GM19395 (cell line): ENCODE measurements around the gene AFF3.
"Not testable (repeated sequence)": the region's sequence is repeated elsewhere in the genome, so short reads cannot be mapped to it uniquely, and the experiment has no call there.

Source experiments
- ATAC-seq: cut with Tn5 transposase; IDR thresholded peaks from one replicate; pipeline ENCODE4 v1.9.1; 2021; ENCODE audit warnings: mild to moderate bottlenecking, moderate library complexity; ENCODE audit not compliant: unreplicated experiment

Gene AFF3

GRCh38 chr2:99977966-99978365 lies 164.4 kb downstream of the AFF3 start:
- no peak for ATAC-seq

GRCh38 chr2:99975386-99975785 lies 167.0 kb downstream of the AFF3 start:
- ATAC-seq: no peak

GRCh38 chr2:99974682-99975375 lies 167.6 kb downstream of the AFF3 start:
- no peak for ATAC-seq

GRCh38 chr2:99974275-99974674 lies 168.1 kb downstream of the AFF3 start:
- no peak for ATAC-seq

GRCh38 chr2:99971326-99971900 lies 171.0 kb downstream of the AFF3 start:
- ATAC-seq: no peak

GRCh38 chr2:99970292-99970868 lies 172.0 kb downstream of the AFF3 start:
- ATAC-seq: no peak

- ATAC-seq: no peak
Observed at GRCh38 chr2:99961196-99961913, 181.0 kb downstream of the AFF3 start.

GRCh38 chr2:99960790-99961189 lies 181.6 kb downstream of the AFF3 start:
- no peak for ATAC-seq

GRCh38 chr2:99960291-99960690 lies 182.1 kb downstream of the AFF3 start:
- no peak for ATAC-seq

- no peak for ATAC-seq
Observed at GRCh38 chr2:99959261-99960014, 183.0 kb downstream of the AFF3 start.

- ATAC-seq: no peak
Observed at GRCh38 chr2:99957332-99958133, 184.9 kb downstream of the AFF3 start.

GRCh38 chr2:99956232-99957030 lies 186.0 kb downstream of the AFF3 start:
- ATAC-seq: no peak

- no peak for ATAC-seq
Observed at GRCh38 chr2:99953750-99954149, 188.6 kb downstream of the AFF3 start.

GRCh38 chr2:99949963-99950362 lies 192.4 kb downstream of the AFF3 start:
- ATAC-seq: no peak

- no peak for ATAC-seq
Observed at GRCh38 chr2:99949530-99949929, 192.9 kb downstream of the AFF3 start.

- no peak for ATAC-seq
Observed at GRCh38 chr2:99948010-99948409, 194.4 kb downstream of the AFF3 start.

- ATAC-seq: not testable (repeated sequence)
Observed at GRCh38 chr2:99947366-99947765, 195.0 kb downstream of the AFF3 start.

- ATAC-seq: no peak
Observed at GRCh38 chr2:99944019-99944418, 198.4 kb downstream of the AFF3 start.

- no peak for ATAC-seq
Observed at GRCh38 chr2:99942561-99943347, 199.6 kb downstream of the AFF3 start.
